Spinal cord (tissue), 10 donors: ENCODE measurements around the gene UQCRH. TPM values are rescaled to one million over a fixed set of nuclear protein-coding genes. Genes with fewer than 3 reads are reported as not detected.
"Not testable (repeated sequence)": the region's sequence is repeated elsewhere in the genome, so short reads cannot be mapped to it uniquely, and the experiment has no call there.

Experiments
- DNase-seq, 6 donors: peaks; one replicate each; pipeline versions ENCODE4 v3.0.0 to v3.0.0-alpha.2; 2013 to 2015; ENCODE audit warnings: low spot score in 6 of 6, low read depth in 4 of 6
- H3K27ac ChIP-seq: one replicate; pipeline ENCODE4 v1.5.1; 2013; ENCODE audit warnings: low read depth, low read length, control low read depth
- H3K27me3 ChIP-seq: one replicate; pipeline ENCODE4 v1.6.1; 2013; ENCODE audit warnings: low read length; ENCODE audit not compliant: control insufficient read depth, insufficient read depth
- H3K36me3 ChIP-seq: one replicate; pipeline ENCODE4 v1.6.1; 2013; ENCODE audit warnings: low read length; ENCODE audit not compliant: control insufficient read depth, insufficient read depth
- H3K4me1 ChIP-seq: one replicate; pipeline ENCODE4 v1.6.1; 2013; ENCODE audit warnings: low read length; ENCODE audit not compliant: control insufficient read depth, insufficient read depth
- H3K4me3 ChIP-seq: one replicate; pipeline ENCODE4 v1.5.1; 2013; ENCODE audit warnings: low read depth, low read length, control low read depth
- H3K9me3 ChIP-seq: one replicate; pipeline ENCODE4 v1.6.1; 2013; ENCODE audit warnings: low read length; ENCODE audit not compliant: control insufficient read depth, insufficient read depth
- WGBS: methylation state at CpG from one replicate; pipeline ENCODE4 v1.1.5; 2013; ENCODE audit warnings: missing lambda C conversion rate; ENCODE audit not compliant: insufficient coverage; 5-methylcytosine and 5-hydroxymethylcytosine counted together
- polyA plus RNA-seq, 2 donors: library from polyadenylated mRNA; unstranded; fragments of 120-200 nt; gene quantifications; one replicate each; pipeline ENCODE4 v1.2.1, GENCODE V29; 2013; ENCODE audit not compliant: insufficient read length in 2 of 2
- total RNA-seq, 2 donors: library from RNA; depleted of rRNA in 1 of 2; stranded (reverse); fragments of 120-200 nt in 1 of 2; fragments of >200 nt in 1 of 2; gene quantifications; one replicate each; pipeline versions ENCODE4 v1.2.3 to v1.2.4, GENCODE V29; 2013 to 2014
- donor health status: healthy.

UQCRH gene
- total and polyA plus RNA-seq, 4 donors, result 326 to 449 (median 397) TPM

GRCh38 chr1:46364612-46365011 lies 61.1 kb downstream of the UQCRH start:
- no peak for DNase-seq
- WGBS, result 100% methylated on average over 1 of the region's 5 CpGs
- H3K9me3 ChIP-seq, result no peaks in the 10 kb centered on the region
- H3K36me3 ChIP-seq, result peaks cover 36% of the 10 kb centered on the region
- no peaks in the 10 kb centered on the region for H3K27me3 ChIP-seq
- H3K27ac ChIP-seq, result no peak overlapping the region
- H3K4me1 ChIP-seq, result no peaks in the 10 kb centered on the region
- H3K4me3 ChIP-seq, result no peak overlapping the region

- H3K9me3 ChIP-seq, H3K4me3 ChIP-seq, H3K27me3 ChIP-seq, H3K27ac ChIP-seq, DNase-seq, H3K4me1 ChIP-seq: not testable (repeated sequence)
- 93% methylated on average over 6 of the region's 8 CpGs for WGBS
- peaks cover 33% of the 10 kb centered on the region for H3K36me3 ChIP-seq
Observed at GRCh38 chr1:46365796-46366195, 62.3 kb downstream of the UQCRH start.

Other genes with a start within 250 kb of the UQCRH start
- 10 to 100 TPM; 29.0 to 53.7 TPM for gene PIK3R3, start 171.1 kb upstream of the UQCRH start, total RNA-seq
- gene PIK3R3, start 171.1 kb upstream of the UQCRH start, polyA plus RNA-seq, result 10 to 100 TPM; 55.2 to 63.1 TPM
- gene TSPAN1, start 128.6 kb upstream of the UQCRH start, total RNA-seq, result under 1 TPM; 0.28 to 0.50 TPM
- gene TSPAN1, start 128.6 kb upstream of the UQCRH start, polyA plus RNA-seq, result 1 to 10 TPM in 1 of 2 donors, under 1 TPM in 1; 0.84 to 2.2 TPM
- not detected for gene P3R3URF, start 127.2 kb upstream of the UQCRH start, total RNA-seq
- gene P3R3URF, start 127.2 kb upstream of the UQCRH start, polyA plus RNA-seq, result not detected
- 100 to 1,000 TPM in 1 of 2 donors, 10 to 100 TPM in 1; 39.8 to 106 TPM for gene POMGNT1, start 105.3 kb upstream of the UQCRH start, total RNA-seq
- gene POMGNT1, start 105.3 kb upstream of the UQCRH start, polyA plus RNA-seq, result 100 to 1,000 TPM; 110 to 132 TPM
- 1 to 10 TPM; 4.2 to 7.4 TPM for gene LURAP1, start 100.4 kb upstream of the UQCRH start, total RNA-seq
- 1 to 10 TPM; 3.3 to 5.8 TPM for gene LURAP1, start 100.4 kb upstream of the UQCRH start, polyA plus RNA-seq
- gene RAD54L, start 55.9 kb upstream of the UQCRH start, total RNA-seq, result 1 to 10 TPM; 2.9 to 3.9 TPM
- 1 to 10 TPM; 8.3 to 8.5 TPM for gene RAD54L, start 55.9 kb upstream of the UQCRH start, polyA plus RNA-seq
- gene LRRC41, start 82 bp upstream of the UQCRH start, total RNA-seq, result 10 to 100 TPM; 44.6 to 68.9 TPM
- 10 to 100 TPM; 71.4 to 76.2 TPM for gene LRRC41, start 82 bp upstream of the UQCRH start, polyA plus RNA-seq
- gene NSUN4, start 37.1 kb downstream of the UQCRH start, total RNA-seq, result 10 to 100 TPM; 12.2 to 14.3 TPM
- 10 to 100 TPM; 13.3 to 17.5 TPM for gene NSUN4, start 37.1 kb downstream of the UQCRH start, polyA plus RNA-seq
- gene FAAH, start 90.6 kb downstream of the UQCRH start, total RNA-seq, result 10 to 100 TPM; 14.3 to 19.7 TPM
- gene FAAH, start 90.6 kb downstream of the UQCRH start, polyA plus RNA-seq, result 10 to 100 TPM; 34.3 to 43.3 TPM
- gene DMBX1, start 186.1 kb downstream of the UQCRH start, total RNA-seq, result under 1 TPM; 0.10 to 0.33 TPM
- gene DMBX1, start 186.1 kb downstream of the UQCRH start, polyA plus RNA-seq, result under 1 TPM; 0.23 to 0.29 TPM
- under 1 TPM; 0.17 to 0.40 TPM for gene KNCN, start 247.9 kb downstream of the UQCRH start, total RNA-seq
- gene KNCN, start 247.9 kb downstream of the UQCRH start, polyA plus RNA-seq, result 1 to 10 TPM; 1.8 to 1.9 TPM